ENCODE results near the gene LRRC10.
A peak's percentile ranks its signal among the peaks of the same experiment; 100 is the strongest.

The LRRC10 gene, protein sequence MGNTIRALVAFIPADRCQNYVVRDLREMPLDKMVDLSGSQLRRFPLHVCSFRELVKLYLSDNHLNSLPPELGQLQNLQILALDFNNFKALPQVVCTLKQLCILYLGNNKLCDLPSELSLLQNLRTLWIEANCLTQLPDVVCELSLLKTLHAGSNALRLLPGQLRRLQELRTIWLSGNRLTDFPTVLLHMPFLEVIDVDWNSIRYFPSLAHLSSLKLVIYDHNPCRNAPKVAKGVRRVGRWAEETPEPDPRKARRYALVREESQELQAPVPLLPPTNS

DNA sequence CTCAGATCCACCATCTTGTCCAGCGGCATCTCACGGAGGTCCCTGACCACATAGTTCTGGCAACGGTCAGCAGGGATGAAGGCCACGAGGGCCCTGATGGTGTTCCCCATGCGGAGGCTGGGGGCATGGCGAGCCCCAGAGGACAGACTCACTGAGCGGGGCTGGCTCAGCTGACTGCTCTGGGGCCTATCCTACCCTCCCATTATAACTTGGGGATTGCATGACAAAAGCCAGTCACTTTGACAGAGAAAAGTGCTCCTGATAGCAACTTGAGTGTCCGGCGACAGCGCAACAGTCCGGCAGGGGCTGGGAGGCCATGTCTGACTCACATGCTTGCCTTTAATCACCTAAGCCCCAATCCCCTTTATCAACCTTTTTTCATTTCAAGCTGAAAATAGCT lies at the start of gene LRRC10:
Gene LRRC10, minus strand, starts transcription at position 179 of the 400 bp plus-strand sequence. Its CDS starts 69 bp downstream, at position 110.
- DNase-seq, result no peak

GRCh38 chr12:69660164-69660863 lies 49.6 kb upstream of the LRRC10 start:
- DNase-seq, result no peak

- DNase-seq, result no peak
Observed at GRCh38 chr12:69658203-69658602, 47.5 kb upstream of the LRRC10 start.

- no peak for DNase-seq
Observed at GRCh38 chr12:69657376-69658137, 46.9 kb upstream of the LRRC10 start.

DNA sequence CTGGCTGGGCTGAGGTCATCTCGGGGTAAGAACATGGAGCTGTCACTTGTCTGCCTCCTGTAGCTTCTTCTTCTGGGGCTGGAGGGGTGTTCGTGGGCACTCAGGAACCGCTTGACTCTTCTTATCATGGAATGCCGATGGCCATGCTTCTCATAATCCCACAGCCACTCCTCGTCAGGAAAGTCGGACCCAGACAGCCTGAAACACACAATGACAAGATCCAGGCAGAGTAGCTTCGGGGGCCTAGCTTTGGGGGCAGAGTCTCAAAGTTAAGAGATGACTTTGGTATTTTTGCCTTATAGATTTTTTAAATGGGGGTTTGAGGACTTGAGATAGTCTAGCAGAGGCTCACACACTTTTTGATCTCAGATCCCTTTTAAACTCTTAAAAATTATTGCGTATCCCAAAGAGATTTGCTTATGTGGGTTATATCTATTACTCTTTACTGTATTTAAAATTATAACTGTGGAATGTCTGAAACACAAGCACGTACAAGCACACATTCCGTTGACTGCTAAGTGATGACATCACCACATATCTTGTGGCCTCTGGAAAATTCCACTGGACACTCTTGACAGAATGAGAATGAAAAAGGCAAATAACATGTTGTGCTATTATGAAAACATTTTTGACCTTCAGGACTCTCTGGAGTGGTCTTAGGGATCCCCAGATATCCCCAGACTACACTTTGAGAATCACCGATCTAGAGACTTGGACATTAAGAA lies 45.1 kb upstream of the LRRC10 start:
- DNase-seq, result no peak

- no peak for DNase-seq
Observed at GRCh38 chr12:69653703-69654102, 43.0 kb upstream of the LRRC10 start.

DNA sequence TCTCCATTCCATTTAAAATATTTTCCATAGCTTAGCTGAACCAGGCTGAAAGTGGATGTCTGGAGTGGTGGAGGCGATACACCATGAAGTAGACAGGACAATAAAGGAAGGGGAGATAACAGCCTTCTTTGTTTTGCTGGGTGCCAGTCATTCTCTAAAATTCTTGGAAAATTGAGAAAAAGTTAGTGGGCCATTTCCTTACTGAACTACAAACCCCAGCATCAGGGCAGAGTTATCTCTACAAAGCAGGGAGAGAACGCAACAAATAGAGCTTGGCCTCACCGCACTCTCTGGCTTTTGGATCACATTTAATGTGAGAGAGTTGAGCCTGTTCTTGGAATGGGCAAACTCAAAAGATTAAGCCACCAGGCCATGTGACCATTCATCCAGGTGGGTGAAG lies 41.2 kb upstream of the LRRC10 start:
- no peak for DNase-seq

GRCh38 chr12:69649529-69649928 lies 38.8 kb upstream of the LRRC10 start:
- no peak for DNase-seq

DNA sequence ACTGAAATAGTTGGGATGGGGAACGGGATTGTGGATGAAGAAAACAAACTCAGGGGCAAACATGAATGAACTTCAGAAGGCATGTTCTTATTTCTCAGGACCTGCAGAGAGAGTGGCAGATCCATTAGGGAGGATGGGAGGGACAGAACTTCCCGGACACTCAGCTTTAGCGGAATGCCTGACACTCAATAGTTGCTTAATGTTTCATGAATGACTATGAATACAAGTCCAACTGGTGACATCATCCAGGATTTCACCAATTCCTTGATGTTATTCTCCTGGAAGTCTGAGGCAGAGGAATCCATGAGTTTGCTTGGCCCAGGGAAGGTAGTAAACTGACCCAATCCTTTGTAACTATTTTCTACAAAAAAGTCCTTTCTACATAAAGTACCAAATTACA lies 37.8 kb upstream of the LRRC10 start:
- no peak for DNase-seq

GRCh38 chr12:69647178-69647577 lies 36.5 kb upstream of the LRRC10 start:
- no peak for DNase-seq

DNA sequence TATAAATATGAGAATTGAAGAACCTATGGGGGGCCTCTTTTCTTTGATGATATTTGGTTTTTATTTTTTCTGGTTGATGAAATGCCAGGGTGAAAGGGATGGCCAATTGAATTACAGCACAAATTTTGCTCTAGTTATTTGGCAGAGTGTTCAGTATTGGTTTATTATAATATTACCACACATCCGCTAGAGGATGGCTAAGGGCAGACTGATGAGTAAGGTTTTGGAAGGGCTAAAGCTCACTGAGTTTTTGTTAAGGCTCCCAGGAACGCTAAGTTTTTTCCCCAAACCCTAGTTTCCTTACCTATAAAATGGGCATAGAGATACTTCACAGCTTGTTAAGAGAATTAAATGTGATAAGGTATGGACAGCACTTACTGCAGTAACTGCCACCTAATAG lies 34.3 kb upstream of the LRRC10 start:
- no peak for DNase-seq

- no peak for DNase-seq
Observed at GRCh38 chr12:69644511-69644910, 33.8 kb upstream of the LRRC10 start.

- DNase-seq, result no peak
Observed at GRCh38 chr12:69642531-69642930, 31.8 kb upstream of the LRRC10 start.

GRCh38 chr12:69641546-69641945 lies 30.8 kb upstream of the LRRC10 start:
- DNase-seq, result no peak

- peak; percentile 78 for DNase-seq
Observed at GRCh38 chr12:69639400-69640016, 28.8 kb upstream of the LRRC10 start.

- DNase-seq, result no peak
Observed at GRCh38 chr12:69633061-69633460, 22.4 kb upstream of the LRRC10 start.

DNA sequence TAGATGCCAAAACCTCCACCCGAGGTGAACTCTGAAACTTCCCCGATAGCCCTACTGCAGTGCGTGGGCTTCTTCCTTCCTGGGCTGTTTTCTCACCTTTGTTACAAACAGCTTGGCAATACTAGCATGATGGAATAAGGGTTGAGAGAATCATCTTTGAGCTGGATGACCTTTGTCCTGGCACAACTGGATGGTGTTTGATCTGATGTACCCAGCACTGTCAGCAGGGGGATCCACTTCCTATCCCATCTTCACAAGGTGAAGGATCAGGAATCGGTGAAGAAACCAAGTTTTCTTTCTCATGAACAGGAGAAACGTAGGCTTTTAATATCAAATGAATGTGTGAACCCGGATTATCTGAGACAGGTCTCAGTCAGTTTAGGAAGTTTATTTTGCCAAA lies 19.5 kb upstream of the LRRC10 start:
- DNase-seq, result no peak

- DNase-seq, result no peak
Observed at GRCh38 chr12:69627501-69627900, 16.8 kb upstream of the LRRC10 start.

DNA sequence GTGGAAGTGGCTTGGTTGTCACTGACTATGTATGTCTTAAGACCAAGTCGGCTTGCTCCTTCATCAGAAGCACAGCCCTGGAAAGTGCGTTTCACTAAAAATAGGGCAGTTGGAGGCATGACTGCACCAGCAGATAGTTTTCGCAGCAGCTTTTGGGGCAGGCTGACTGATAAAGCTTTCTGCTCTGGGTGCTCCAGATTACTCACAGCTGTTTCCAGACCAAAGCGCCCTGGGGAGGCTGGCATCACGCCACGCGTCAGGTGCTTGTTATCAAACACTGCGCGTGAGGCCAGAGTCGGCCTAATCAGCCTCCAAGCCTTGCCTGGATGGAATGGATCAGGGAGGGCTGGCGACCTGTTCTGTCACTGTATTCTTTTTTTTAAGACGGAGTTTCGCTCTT lies 13.3 kb upstream of the LRRC10 start:
- DNase-seq, result no peak

- DNase-seq, result no peak
Observed at GRCh38 chr12:69621551-69621950, 10.8 kb upstream of the LRRC10 start.

DNA sequence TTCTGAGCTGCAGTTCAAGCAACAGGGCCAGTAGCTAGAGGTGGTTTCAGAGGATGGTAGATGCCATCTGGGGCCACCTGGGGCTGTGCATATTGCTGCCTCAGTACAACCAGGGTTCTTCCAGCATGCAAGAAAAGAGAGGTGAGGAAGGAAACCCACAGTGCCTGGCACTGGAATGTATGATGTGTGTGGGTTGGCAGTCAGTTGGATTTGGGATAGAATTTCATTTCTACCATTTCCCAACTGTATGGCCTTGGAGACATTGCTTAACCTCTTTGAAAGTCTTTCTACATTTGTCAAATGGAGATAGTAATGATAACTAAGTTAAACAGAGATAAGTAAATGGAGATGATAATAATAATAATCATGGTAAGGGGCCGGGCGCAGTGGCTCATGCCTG lies 10.2 kb upstream of the LRRC10 start:
- DNase-seq, result no peak

DNA sequence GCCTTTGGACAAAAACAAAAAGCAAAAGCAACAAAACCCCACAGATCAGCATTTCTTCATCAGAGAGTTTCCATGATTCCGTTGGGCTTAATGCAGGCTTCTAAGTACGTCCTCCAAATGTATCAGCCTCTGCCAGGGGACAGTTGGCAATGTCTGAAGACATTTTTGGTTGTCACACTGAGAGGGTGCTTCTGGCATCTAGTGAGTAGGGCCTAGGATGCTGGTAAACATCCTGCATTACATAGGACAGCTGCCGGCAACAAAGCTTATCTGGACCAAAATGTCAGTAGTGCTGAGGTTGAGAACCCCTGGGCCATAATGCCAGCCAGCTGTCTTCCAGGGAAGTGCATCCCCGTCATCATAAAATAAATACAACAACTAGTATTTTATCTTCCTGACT lies 9.4 kb upstream of the LRRC10 start:
- DNase-seq, result no peak

- no peak for DNase-seq
Observed at GRCh38 chr12:69619050-69619449, 8.3 kb upstream of the LRRC10 start.
